ENCODE data around the gene STX10. TPM values are rescaled to one million over a fixed set of nuclear protein-coding genes. Genes with fewer than 3 reads are reported as not detected.

STX10 gene
- total RNA-seq, 6 experiments from 2014 or later, result 18.2 to 41.5 (median 23.4) TPM

GRCh38 chr19:13138916-13139198 is 11.3 kb downstream of the STX10 start:
- no peaks in the 10 kb centered on the region for H3K27me3 ChIP-seq
- no peaks in the 10 kb centered on the region for H3K9me3 ChIP-seq
- no peak overlapping the region for H3K27ac ChIP-seq
- peak in 1 of 4 donors; percentile 17 for ATAC-seq
- TF ChIP-seq, protein P1, sequence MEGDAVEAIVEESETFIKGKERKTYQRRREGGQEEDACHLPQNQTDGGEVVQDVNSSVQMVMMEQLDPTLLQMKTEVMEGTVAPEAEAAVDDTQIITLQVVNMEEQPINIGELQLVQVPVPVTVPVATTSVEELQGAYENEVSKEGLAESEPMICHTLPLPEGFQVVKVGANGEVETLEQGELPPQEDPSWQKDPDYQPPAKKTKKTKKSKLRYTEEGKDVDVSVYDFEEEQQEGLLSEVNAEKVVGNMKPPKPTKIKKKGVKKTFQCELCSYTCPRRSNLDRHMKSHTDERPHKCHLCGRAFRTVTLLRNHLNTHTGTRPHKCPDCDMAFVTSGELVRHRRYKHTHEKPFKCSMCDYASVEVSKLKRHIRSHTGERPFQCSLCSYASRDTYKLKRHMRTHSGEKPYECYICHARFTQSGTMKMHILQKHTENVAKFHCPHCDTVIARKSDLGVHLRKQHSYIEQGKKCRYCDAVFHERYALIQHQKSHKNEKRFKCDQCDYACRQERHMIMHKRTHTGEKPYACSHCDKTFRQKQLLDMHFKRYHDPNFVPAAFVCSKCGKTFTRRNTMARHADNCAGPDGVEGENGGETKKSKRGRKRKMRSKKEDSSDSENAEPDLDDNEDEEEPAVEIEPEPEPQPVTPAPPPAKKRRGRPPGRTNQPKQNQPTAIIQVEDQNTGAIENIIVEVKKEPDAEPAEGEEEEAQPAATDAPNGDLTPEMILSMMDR (IDR thresholded peaks at IDR 0.05), result no peak
- no peak for TF ChIP-seq POLR2A (IDR thresholded peaks at IDR 0.05)
- H3K4me1 ChIP-seq, result no peaks in the 10 kb centered on the region
- WGBS (ENCODE audit: insufficient coverage, low coverage, low lambda C conversion rate, missing lambda C conversion rate), result 28% methylated on average over 6 of the region's 10 CpGs
- no peak for DNase-seq
- H3K4me3 ChIP-seq, result no peak overlapping the region
- intact Hi-C loops (cut with DNase I), result no loop called here
- peaks cover 0 to 22% (median 5%) of the 10 kb centered on the region in 4 donors for H3K36me3 ChIP-seq

DNA sequence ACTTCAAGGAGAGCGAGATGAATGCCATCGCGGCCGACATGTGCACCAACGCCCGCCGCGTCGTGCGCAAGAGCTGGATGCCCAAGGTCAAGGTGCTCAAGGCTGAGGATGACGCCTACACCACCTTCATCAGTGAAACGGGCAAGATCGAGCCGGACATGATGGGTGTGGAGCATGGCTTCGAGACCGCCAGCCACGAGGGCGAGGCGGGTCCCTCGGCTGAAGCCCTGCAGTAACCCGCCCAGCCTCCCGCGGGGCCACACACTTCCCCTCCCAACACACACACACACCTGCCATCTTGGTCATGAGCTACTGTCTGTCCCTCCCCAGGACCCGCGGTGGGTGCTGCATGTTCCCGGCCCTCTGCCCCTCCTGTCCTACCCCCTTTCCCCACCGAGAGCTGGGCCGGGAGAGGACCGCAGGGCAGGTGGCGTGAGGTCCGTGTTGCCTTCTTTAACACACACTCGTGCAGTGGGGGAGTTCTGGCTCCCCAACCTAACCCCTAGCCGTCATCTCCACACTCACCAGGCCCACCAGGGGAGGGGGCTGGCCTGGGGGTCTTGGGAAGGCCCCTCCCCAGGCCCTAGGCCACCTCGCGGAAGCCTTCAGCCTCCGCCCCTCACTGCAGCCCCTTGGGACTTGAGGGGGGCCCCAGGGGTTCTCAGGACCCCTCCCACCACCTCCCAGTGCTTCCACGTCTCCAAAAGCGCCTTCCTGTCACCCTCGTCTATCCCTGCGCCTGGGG is 11.8 kb downstream of the STX10 start:
- H3K36me3 ChIP-seq, result peaks cover 0 to 22% (median 5%) of the 10 kb centered on the region in 4 donors
- no peaks in the 10 kb centered on the region for H3K4me1 ChIP-seq
- no peak overlapping the region for H3K27ac ChIP-seq
- intact Hi-C loops (cut with DNase I), result no loop called here
- H3K4me3 ChIP-seq, result no peak overlapping the region
- no peak for DNase-seq
- ATAC-seq, result no peak
- H3K9me3 ChIP-seq, result no peaks in the 10 kb centered on the region
- TF ChIP-seq, protein P1 (IDR thresholded peaks at IDR 0.05), result no peak
- TF ChIP-seq POLR2A (IDR thresholded peaks at IDR 0.05), result no peak
- 77% methylated on average over 3 of the region's 40 CpGs for WGBS (ENCODE audit: insufficient coverage, low coverage, low lambda C conversion rate, missing lambda C conversion rate)
- H3K27me3 ChIP-seq, result no peaks in the 10 kb centered on the region

DNA sequence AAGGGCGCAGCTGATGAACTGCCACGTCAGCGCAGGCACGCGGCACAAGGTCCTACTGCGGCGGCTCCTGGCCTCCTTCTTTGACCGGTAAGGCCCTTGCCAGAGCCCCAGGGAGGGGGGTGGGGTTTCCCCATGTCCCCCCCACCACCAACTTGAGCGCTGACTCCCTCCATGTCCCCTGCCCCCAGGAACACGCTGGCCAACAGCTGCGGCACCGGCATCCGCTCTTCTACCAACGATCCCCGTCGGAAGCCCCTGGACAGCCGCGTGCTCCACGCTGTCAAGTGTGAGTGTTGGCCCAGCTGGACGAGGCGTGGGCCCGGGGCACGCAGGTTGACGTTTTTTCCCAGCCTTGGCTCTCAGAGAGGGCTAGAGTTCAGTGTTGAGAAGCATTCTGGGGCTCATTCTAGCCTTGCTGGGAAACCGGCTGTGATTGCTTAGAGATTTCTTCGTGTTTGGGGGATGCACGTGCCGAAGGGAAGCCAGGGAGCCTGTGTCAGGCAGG is 12.8 kb downstream of the STX10 start:
- TF ChIP-seq POLR2A (IDR thresholded peaks at IDR 0.05), result no peak
- TF ChIP-seq, protein P1 (IDR thresholded peaks at IDR 0.05), result no peak
- no peak for ATAC-seq
- H3K27ac ChIP-seq, result no peak overlapping the region
- no peak for DNase-seq
- no peaks in the 10 kb centered on the region for H3K9me3 ChIP-seq
- H3K4me3 ChIP-seq, result no peak overlapping the region
- peaks cover 0 to 22% (median 5%) of the 10 kb centered on the region in 4 donors for H3K36me3 ChIP-seq
- H3K27me3 ChIP-seq, result no peaks in the 10 kb centered on the region
- WGBS (ENCODE audit: insufficient coverage, low coverage, low lambda C conversion rate, missing lambda C conversion rate), result 40% methylated on average over 1 of the region's 28 CpGs
- no peaks in the 10 kb centered on the region for H3K4me1 ChIP-seq
- intact Hi-C loops (cut with DNase I), result no loop called here

DNA sequence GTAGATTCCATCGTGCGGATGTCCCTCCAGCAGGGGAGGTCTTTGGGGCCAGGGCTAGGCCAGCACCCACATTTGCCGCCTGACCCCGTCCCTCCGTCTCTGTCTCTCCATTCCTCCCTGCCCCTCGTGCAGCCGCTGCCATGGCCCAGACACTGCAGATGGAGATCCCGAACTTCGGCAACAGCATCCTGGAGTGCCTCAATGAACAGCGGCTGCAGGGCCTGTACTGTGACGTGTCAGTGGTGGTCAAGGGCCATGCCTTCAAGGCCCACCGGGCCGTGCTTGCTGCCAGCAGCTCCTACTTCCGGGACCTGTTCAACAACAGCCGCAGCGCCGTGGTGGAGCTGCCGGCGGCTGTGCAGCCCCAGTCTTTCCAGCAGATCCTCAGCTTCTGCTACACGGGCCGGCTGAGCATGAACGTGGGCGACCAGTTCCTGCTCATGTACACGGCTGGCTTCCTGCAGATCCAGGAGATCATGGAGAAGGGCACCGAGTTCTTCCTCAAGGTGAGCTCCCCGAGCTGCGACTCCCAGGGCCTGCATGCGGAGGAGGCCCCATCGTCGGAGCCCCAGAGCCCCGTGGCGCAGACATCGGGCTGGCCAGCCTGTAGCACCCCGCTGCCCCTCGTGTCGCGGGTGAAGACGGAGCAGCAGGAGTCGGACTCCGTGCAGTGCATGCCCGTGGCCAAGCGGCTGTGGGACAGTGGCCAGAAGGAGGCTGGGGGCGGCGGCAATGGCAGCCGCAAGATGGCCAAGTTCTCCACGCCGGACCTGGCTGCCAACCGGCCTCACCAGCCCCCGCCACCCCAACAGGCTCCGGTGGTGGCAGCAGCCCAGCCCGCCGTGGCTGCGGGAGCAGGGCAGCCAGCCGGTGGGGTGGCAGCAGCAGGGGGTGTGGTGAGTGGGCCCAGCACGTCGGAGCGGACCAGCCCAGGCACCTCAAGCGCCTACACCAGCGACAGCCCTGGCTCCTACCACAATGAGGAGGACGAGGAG is 14.8 kb downstream of the STX10 start:
- Histone ChIP-seq H3K4me1 (no peaks in the 10 kb centered on the region), H3K9me3 (no peaks in the 10 kb centered on the region), H3K4me3 (no peak overlapping the region), H3K27ac (no peak overlapping the region), H3K36me3 (peaks cover 0 to 22% (median 5%) of the 10 kb centered on the region in 4 donors), H3K27me3 (no peaks in the 10 kb centered on the region)
- TF ChIP-seq, protein P1 (IDR thresholded peaks at IDR 0.05), result no peak
- TF ChIP-seq POLR2A (IDR thresholded peaks at IDR 0.05), result no peak
- no CpG with 5 or more reads among the region's 60 CpGs for WGBS (ENCODE audit: insufficient coverage, low coverage, low lambda C conversion rate, missing lambda C conversion rate)
- DNase-seq (no peak), ATAC-seq (no peak)
- intact Hi-C loops (cut with DNase I), result no loop called here
